Medulla oblongata (tissue), 1 donor: ENCODE results near the gene ROR2.

Source experiments
- DNase-seq: peaks from one replicate; pipeline ENCODE4 v3.0.0-alpha.2; 2015; ENCODE audit errors: extremely low spot score

Gene ROR2

DNA sequence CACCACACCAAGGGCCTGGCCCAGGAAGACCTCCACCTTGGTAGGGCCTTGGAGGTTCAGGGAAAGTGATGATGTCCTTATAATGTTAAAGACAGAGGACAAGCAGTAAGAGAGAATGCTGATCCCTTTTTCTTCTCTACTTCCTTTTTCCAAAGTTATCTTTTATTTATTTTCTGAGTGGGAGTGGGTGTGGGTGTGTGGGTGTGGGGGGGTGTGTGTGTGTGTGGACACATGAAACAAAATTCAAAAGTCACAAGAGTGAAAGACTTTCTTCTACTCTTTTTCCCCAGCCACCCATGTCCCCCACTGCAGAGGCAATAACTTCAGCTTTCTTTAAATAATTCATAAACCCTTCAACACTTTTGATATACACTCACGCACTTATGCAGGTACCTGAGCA, 70.8 kb downstream of the ROR2 start:
- no peak for DNase-seq

- DNase-seq: no peak
These were observed 76.4 kb downstream of the ROR2 start for GRCh38 chr9:91873637-91874051.

- no peak for DNase-seq
These were observed 81.2 kb downstream of the ROR2 start for GRCh38 chr9:91868732-91869391.

- DNase-seq: no peak
These were observed 82.3 kb downstream of the ROR2 start for GRCh38 chr9:91867740-91868139.

DNA sequence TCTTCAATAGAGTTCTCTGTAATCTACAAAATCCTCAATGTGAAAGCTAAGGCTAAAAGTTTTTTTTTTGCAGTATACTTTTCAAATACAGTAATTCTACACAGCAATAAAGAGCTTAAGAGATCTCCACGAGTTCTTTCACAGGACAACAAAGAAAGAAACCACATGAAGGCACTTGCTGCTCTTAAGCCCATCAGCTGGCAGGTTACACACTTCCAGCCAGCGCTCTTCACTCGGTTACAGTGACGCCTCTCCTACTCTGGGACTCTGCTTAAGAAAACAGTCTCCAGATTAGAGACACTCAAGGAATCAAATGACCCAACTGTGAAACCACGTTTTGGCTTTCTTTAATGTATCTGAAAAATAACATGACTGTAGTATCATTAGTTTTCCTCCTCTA, 85.0 kb downstream of the ROR2 start:
- no peak for DNase-seq

DNA sequence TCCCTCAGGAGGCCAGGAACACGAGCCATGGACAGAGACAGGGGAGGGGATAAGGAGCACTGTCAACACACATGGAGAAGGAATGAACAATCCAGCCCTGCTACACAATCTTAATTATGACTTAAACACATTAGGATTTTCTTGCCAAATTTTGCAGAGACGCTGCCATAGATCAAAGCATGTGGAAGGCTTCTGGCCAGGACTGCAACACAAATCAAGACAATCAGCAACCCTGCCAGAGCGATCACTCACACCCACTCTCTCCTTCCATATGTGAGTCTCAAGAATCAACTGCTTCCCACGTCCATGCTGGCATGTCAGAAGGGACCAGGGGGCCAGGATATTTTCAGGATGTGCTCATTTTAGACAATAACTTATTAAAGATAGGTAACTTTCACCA, 85.6 kb downstream of the ROR2 start:
- DNase-seq: no peak

DNA sequence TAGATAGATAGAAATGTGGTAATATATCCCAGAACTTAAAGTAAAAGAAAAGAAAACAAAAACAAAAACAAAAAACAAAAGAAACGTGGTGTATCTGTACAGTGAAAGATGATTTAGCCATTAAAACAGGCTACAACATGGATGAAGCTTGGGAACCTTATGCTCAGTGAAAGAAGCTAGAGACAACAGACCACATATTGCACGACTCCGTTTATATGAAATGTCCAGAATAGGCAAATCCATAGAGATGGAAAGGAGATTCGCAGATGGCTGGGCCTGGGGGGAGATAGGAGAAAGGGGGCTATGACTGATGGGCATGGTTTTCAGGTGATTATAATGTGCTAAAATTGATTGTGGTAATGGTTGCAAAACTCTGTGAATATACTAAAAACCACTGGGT, 86.6 kb downstream of the ROR2 start:
- DNase-seq: no peak

- DNase-seq: no peak
These were observed 91.6 kb downstream of the ROR2 start for GRCh38 chr9:91858213-91859030.

GRCh38 chr9:91857291-91858212, 92.5 kb downstream of the ROR2 start:
- no peak for DNase-seq

GRCh38 chr9:91856419-91856818, 93.6 kb downstream of the ROR2 start:
- no peak for DNase-seq

DNA sequence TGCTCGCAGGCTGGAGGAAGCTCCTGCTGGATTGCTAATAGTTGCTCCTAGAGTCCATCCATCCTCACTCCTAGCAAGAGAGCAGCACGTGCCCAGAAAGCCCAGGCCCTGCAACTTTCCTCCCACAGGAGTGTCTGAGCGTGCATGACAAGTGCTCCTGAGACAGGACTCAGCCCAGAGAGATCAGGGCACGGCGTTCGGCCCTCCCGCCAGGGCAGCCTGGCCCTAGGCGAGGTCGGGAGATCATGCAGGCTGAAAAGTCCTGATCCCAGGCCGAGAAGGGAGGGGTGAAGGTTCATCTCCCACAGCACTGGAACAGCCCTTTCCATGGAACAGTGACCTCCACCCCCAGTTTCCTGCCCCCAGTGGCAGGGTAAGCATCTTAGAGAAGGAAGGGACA, 94.8 kb downstream of the ROR2 start:
- no peak for DNase-seq

DNA sequence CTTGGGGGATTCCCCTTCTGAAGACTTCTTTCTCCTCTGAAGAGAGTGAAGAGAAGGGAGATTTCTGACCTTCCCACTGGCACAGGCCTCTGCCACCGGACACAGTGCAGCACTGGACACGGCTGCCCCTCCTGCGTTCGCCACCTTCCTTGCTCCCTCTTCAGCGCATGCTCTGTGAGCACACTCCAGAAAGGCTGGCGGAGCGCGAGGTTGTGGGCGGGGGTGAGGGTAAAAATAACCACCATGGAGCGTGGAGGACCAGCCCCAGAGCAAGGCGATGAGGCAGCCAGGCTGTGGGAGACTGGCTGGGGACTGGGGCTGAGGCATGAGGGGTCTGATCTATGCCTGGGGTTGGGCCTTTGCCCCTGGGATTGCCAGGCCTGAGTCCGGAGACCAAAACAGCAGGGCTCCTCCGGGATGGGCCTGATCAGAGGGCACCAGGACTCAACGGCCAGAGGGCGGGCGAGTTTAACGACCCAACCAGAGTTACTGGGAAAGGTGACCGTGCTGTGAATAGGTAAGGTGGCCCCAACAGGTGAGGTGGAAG, 97.2 kb downstream of the ROR2 start:
- DNase-seq: no peak

GRCh38 chr9:91849694-91850093, 100.3 kb downstream of the ROR2 start:
- DNase-seq: no peak

GRCh38 chr9:91848146-91848545, 101.9 kb downstream of the ROR2 start:
- DNase-seq: no peak

GRCh38 chr9:91847581-91848091, 102.4 kb downstream of the ROR2 start:
- peak; percentile 10 for DNase-seq

- no peak for DNase-seq
These were observed 104.1 kb downstream of the ROR2 start for GRCh38 chr9:91845879-91846278.

DNA sequence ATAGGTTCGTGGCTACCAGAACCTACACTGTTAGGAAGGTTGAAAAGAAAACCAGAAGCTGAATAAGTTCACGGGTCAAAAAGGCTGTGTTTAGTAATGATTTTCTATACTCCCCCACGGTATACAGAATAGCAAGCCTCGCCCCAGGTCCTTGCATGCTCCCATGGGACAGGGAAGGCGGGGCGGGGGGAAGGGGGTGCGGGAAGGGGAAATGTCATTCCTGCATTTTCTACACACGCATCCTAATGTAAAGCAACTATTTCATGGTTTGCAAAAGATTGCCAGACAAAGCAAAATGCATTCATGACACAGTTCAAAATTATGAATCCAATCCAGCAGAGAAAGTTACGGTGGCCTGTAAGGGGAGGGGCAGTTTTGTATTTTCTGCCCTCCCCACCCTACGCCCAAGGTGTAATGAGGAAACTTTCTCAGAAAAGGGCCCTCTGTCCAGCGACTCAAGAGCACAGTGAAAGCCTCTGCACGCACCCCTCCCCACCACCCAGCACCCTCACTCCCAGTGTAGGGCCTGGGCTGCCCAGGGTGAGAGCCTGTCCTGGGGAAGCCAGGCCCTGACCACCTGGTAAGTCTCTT, 105.2 kb downstream of the ROR2 start:
- no peak for DNase-seq

GRCh38 chr9:91844190-91844589, 105.8 kb downstream of the ROR2 start:
- peak; percentile 43 for DNase-seq

DNA sequence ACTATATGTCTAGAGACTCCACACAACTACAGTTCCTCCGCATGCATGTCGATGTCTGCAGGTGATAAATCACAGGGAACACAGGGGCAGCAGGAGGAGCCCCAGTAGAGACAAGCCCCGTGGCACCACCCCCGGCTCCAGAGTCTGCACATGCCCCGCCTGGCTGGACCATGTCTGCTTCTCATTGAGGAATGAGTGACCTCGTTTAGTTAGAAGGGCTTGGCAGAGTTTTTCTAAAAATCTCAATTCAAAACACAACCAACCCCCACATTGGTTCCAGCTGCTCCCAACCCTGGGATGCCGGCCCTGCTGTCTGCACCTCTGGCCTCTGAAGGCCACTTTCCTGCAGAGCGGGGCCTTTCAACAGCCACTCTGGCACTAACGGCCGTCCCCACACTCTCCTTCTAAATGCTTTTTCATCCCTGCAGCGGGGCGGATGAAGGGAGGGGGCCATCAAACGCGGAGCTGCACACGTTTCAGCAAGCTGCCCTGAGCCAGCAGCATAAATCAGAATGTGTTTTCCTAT, 106.3 kb downstream of the ROR2 start:
- DNase-seq: peak; percentile 28

DNA sequence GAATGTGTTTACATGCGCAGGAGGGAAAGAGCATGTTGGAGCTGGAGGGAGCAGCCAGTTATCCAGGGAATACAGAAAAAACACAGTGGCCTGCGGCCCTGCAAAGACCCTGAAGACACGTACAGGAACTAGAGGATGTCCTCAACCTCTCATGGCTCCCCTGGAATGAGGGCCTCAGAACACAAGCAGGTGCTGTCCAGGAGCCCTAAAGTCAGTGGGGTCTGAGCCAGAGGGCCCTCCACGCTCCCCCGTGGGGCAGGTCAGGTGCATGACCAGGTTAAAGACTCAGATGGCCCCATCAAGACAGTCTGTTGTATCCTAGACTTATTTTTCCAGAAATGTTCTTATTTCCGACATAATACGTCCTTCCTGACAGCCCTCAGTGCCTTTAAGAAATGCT, 106.9 kb downstream of the ROR2 start:
- no peak for DNase-seq
